AG08396 (cell line): ENCODE results near the gene TSPEAR.
"Not testable (repeated sequence)": the region's sequence is repeated elsewhere in the genome, so short reads cannot be mapped to it uniquely, and the experiment has no call there.

Experiments
- DNase-seq: peaks from one replicate; pipeline ENCODE4 v3.0.0; 2012; ENCODE audit warnings: low spot score, mixed read lengths

TSPEAR gene

DNA sequence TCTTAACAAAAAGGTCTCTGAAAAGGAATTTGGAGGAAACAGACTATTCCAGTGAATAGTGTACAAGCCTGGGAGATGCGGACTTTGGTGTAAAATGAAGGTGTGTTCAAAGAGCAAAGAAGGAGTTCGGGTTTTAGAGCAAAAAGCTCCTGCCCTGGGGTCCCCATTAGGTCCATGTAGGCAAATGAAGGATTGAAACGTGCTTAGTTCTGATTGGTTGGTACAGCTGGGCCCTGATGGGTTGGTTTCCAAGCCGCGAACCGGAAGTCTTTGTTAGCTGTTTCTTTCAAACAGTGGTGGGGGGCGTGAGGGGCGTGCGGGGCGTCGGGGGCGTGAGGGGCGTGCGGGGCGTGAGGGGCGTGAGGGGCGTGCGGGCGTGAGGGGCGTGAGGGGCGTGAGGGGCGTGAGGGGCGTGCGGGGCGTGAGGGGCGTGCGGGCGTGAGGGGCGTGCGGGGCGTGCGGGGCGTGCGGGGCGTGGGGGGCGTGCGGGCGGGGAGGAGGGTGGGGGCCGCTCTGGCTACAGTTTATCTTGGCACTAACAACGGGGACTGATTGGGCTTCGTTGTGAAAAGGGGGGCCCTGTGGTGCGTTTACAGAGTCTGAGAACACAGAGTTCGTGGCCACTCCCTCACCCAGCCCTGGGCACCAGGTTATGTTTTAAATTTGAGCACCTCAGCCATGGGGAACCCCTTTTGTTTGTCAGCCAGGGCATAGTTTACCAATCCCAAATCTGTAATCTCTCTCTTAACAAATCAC lies 226.7 kb downstream of the TSPEAR start:
- no peak for DNase-seq

DNA sequence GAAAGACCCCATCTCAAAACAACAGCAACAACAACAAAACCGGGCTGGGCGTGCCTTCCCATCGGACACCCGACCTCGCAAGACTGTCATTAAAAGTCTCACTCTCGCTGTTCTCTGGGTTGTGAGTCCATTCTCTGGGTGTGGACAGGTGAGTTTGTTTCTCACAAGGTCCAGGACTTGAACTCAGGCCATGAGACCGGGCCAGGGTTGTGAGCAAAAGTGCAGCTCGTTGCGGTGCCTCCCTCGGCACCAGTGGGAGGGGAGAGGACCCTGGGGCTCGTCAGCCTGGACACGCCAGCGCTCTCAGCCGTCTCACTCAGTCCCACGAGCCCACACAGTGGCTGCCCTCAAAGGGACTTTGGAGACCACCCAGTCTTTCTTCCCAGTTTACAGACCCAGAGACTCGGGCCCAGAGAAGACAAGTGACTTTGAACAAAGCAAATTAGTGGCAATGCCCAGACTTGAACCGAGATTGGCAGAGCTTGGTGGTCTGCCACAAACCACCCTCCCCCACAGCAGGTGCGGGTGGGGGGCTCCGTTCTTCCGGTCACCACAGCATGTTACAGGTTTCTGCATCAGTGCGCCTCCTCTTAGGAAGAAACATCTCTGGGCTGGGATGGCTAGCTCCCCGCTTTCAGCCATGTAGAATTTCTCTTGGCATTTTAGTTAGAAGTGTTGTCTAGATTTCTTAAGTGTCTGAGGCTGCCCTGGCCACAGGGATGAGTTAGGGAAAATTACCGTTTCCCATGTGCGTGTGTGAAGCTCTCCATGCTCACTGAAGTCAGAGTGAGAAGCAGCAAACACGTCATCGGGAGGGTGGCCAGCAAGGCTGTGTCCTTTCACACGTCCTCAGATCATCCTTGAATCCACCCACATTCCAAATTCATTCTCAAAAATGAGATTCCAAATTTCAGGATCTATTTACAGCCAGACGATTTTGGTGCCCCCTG lies 227.8 kb downstream of the TSPEAR start:
- DNase-seq = no peak

DNA sequence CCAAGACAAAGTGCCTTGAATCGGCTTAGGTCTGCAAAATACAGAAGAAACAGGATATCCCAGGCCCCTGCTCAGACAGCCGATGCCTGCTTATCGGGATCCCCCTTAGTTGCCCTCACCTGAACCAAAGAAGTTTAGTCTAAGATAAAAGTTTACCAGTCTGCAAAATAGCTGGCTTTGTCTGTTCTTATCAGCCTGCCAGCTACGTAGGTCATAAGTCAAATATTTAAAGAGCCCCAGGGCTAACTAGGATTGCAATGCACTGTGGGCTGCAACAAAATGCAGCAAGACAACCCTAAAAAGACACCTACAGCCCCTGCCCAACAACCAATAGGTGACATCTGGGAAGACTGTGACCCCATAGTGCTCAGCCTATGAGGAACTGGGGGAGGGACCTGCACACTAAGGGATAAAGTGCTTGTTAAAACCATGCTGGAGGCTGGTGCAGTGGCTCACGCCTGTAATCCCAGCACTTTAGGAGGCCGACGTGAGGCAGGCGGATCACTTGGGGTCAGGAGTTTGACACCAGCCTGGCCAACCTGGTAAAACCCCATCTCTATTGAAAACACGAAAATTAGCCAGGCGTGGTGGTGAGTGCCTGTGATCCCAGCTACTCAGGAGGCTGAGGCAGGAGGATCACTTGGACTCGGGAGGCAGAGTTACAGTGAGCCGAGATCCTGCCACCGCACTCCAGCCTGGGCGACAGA lies 228.6 kb downstream of the TSPEAR start:
- no peak for DNase-seq

DNA sequence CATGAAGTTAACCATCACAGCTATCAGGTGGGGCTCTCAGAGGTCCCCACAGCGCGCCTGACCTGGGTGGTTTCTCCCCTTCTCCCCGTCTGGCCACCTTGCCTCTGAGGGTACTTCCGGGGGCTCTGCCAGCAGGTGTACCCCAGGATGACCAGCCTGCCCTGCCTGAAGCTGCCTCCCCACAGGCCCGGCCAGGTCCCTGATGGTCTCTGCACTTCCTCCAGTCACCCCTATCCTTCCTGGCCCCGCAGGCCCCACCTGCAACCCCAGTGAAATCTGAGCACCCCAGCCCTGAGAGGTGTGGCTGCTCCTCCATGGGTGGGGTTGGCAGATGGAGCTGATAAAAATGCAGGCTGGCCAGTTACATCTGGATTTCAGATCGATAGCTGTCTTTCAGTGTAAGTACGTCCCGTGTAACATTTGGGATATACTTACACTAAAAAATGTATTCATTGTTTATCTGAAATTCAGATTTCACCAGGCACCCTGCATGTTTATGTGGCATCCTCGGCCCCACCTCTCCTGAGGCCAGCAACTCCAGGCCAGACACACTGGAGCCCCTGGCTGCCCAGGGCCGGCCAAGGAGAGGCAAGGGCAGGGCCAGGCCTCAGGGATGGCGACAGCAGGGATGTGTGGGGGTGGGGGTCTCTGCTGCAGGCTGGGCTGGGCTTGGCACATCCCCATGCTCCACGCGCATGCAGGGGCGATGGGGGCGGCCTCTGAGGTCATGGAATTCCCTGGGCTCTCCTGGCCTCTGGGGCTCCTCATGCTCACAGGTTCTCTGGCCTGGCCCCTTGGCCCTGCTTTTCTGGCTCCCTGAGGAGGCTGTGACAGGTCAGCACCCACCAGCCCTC lies 230.9 kb downstream of the TSPEAR start:
- no peak for DNase-seq

- DNase-seq = not testable (repeated sequence)
These were observed 231.7 kb downstream of the TSPEAR start for GRCh38 chr21:44479556-44480199.

DNA sequence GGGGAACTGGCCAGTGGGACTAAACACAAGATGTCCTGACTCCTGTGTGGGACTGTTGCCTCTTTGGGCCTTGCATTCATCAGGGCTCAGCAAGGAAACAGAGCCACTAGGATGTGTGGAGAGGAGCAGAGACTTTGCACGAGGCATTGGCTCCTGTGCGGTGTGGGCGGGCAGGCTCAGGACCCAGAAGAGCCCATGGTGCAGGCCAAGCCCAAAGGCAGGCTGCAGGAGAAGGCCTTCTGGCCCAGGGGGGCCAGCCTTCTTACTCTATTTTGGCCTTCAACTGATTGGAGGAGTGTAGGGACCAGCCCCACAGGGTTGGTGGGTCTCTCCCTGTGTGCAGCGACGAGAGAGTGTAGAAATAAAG lies 232.6 kb downstream of the TSPEAR start:
- no peak for DNase-seq

- no peak for DNase-seq
These were observed 233.1 kb downstream of the TSPEAR start for GRCh38 chr21:44478124-44478800.

DNA sequence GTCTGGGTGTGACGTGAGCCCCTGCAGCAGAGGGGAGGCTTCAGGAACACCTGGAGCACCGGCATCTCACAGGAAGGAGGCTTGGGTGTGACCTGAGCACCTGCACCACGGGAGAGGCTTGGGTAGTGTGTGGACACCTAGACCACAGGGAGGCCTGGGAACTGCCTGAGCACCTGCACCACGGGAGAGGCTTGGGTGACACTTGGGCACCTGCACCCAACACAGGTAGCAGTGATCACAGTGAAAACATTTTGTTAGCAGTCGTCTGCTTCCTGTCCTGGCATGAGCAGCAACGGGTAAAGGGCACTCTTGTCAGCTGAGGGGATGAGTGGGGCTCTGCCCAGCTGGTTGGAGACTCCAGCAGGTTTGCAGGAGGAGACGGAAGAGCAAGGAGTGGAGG lies 233.7 kb downstream of the TSPEAR start:
- DNase-seq = no peak

- DNase-seq = no peak
These were observed 234.2 kb downstream of the TSPEAR start for GRCh38 chr21:44477131-44477530.

- DNase-seq = no peak
These were observed 236.0 kb downstream of the TSPEAR start for GRCh38 chr21:44475266-44475845.

DNA sequence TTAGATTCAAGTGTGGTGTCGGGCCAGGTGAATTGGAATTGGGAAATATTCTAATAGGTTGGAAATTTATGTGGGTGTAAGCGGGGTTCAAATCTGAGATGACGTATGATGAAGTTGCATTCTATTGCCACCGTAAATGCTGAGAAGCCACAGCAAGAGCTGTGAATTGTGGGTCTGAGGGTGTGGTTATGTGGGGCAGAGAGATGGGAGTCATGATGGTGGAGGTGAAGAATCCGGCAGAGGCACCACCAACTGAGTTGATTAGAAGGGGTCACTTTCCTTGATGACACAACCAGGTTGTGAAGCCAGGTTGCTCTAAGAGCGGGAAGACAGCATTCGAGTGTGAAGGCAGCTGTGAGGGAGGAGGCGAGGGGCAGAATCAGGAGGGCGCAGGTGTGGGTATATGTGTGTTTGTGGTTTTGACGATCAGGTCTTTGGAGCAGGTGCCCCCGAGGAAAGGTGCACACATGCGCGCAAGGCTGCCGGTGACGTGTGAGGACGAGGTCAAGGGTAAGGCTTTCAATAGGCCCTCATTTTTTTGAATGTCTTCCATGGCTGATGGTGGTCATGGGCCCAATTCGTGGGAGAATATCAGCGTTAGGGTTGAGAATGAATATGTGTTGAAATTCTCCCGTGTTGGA lies 237.3 kb downstream of the TSPEAR start:
- DNase-seq = no peak

DNA sequence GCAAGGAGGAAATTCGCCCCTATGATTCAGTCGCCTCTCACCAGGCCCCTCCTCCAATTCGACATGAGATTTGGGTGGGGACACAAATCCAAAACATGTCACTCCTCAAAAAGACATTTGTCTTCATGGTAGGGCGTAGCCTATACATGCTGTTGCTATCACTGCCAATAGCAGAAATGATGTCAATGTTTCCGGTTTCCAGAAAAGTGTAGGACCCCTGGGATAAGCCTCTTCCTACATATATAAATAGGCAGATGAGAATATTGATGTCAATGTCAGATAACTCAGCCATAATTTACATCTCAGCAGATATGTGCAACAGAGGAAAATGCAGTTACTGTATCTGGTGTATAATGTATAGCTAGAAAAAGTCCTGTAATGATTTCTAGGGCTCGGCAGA lies 239.4 kb downstream of the TSPEAR start:
- no peak for DNase-seq

- DNase-seq = no peak
These were observed 240.0 kb downstream of the TSPEAR start for GRCh38 chr21:44471341-44471740.

GRCh38 chr21:44467859-44468195 lies 243.5 kb downstream of the TSPEAR start:
- no peak for DNase-seq

DNA sequence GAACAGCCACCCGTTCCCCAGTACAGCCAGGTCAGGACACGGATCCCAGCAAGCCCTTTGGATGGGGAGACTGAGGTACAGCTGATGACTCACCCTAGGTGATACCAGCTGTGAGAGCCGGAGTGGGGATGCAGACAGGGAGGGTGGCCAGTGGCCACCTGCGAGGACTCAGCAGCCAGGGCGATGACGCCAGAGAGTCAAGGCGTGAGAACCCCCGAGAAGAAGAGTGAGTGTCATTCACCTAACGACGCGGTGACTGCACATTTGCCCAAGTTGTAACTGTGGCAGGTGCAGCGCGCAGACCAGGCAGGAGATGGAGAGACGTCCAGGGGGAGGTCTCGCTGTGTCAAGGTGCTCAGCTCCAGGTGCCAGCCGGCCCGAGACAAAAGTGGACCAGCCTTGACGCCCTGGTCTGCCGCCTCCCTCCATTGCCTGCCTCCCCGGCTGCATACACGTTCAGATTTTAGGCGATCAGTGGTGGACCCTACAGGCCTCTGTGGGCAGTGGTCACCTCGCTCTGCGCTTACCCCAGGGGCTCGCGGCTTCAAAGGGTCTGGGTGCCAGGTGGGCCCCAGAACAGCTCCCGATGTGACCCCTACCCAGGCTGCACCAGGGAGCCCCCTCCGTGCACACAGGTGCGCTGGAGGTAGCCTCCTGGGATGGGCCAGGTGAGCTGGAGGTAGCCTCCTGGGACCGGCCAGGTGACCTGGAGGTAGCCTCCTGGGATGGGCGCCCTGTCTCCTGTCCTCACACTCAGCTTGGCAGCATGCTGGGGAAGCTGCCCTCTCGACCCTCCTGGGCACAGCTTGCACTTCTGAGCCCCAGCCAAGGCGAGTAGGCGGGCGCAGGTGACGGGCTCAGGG lies 244.1 kb downstream of the TSPEAR start:
- DNase-seq = no peak

DNA sequence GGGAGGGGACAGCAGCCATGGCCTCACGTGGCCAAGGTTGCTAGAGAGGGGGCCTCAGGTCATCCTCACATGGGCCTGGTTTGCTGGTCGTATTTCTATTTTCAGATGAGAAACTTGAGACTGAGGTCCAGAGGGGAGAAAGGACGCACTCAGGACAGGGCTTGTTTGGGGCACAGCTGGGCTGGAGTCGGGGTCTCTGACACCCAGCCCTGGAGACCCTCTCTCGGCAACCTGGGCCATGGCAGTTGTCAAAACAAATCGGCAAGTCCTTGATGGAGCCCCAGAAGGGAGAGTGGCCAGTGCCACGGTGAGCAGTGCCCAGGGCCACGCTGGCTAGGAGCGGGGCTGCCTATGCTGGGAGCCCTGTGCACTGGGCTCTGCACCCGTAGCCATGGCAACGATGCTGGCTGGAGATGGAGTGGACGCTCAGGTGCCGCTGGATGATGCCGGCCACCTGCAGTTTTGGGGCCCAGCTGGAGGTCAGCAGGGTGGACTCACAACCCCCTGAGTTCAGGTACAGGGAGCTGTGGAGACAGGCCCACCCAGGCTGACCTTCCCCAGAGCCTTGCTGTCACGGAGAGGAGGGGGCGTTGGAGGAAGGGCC lies 244.9 kb downstream of the TSPEAR start:
- no peak for DNase-seq

- no peak for DNase-seq
These were observed 247.0 kb downstream of the TSPEAR start for GRCh38 chr21:44464351-44464750.

DNA sequence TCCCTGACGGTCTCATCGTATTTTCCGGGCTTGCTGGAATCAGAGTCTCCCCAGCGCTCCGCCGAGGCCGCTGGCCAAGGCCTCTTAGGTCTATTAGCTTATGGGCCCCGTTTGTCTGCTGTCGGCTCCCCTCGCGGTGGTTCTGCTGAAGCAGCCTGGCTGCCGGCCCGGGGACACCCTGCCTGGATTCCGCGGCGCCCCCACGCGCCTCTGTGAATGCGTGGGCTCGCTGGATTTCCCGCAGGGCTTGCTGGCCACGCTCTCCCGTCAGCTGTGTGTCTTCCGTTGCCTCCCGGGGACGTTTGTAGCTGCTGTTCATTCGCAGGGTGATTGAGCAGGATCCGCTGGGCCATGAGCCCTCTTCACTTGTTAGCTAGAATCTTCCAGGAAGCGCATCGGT lies 247.6 kb downstream of the TSPEAR start:
- DNase-seq = no peak

DNA sequence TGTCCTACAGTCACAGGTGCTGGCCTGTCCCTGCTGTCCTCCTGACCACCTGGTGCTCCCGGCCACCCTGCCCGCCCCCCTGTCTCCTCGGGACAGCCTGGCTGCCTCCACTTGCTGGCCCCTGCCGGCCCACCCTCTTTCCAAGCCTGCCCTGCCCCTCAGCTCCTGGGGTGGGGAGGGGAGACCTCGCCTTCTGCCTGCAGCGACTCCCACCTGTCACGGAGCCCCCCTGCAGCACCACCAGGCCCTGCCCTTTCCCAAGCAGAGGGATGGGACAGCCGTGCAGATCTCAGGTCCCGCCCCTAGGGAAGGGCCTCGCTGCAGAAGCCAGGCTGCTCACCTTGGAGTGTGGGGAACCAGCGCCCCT lies 248.6 kb downstream of the TSPEAR start:
- no peak for DNase-seq
